Mesenchymal stem cell (in vitro differentiated cells and primary cell): ENCODE results near the gene PRSS53.
A peak's percentile ranks its signal among the peaks of the same experiment; 100 is the strongest.

Experiments used
- DNase-seq: peaks from one replicate; pipeline ENCODE4 v3.0.0-alpha.2; 2013
- H2AFZ ChIP-seq: one replicate; pipeline ENCODE4 v1.6.1; 2013; ENCODE audit warnings: low read depth, mild to moderate bottlenecking, control low read depth, inconsistent platforms, low read length, moderate library complexity
- H2AK5ac ChIP-seq: 2 replicates; pipeline ENCODE4 v1.6.1; 2013; ENCODE audit warnings: low read length, moderate library complexity, mild to moderate bottlenecking, inconsistent platforms; ENCODE audit not compliant: severe bottlenecking
- H2BK120ac ChIP-seq: one replicate; pipeline ENCODE4 v1.6.1; 2013; ENCODE audit warnings: low read depth, mild to moderate bottlenecking, inconsistent platforms, low read length, moderate library complexity
- H2BK12ac ChIP-seq, 2 experiments: one replicate each; pipeline ENCODE4 v1.6.1; 2013; ENCODE audit warnings: inconsistent platforms in 2 of 2, low read length in 2 of 2, mild to moderate bottlenecking in 2 of 2, moderate library complexity in 2 of 2, control low read depth in 1 of 2
- H2BK15ac ChIP-seq: one replicate; pipeline ENCODE4 v1.6.1; 2013; ENCODE audit warnings: mild to moderate bottlenecking, low read depth, inconsistent platforms; ENCODE audit not compliant: poor library complexity, severe bottlenecking
- H2BK5ac ChIP-seq: 2 replicates; pipeline ENCODE4 v1.6.1; 2013; ENCODE audit warnings: low read depth, mild to moderate bottlenecking, low read length, control low read depth, inconsistent platforms; ENCODE audit not compliant: poor library complexity, severe bottlenecking
- H3K14ac ChIP-seq, 2 experiments: one replicate each; pipeline ENCODE4 v1.6.1; 2013; ENCODE audit warnings: inconsistent platforms in 2 of 2, low read length in 2 of 2, control low read depth in 1 of 2, mild to moderate bottlenecking in 1 of 2, moderate library complexity in 1 of 2
- H3K18ac ChIP-seq, 2 experiments: one replicate each; pipeline ENCODE4 v1.6.1; 2013; ENCODE audit warnings: inconsistent platforms in 2 of 2, low read length in 2 of 2, control low read depth in 1 of 2, low read depth in 1 of 2, mild to moderate bottlenecking in 1 of 2
- H3K23ac ChIP-seq, 2 experiments: one replicate each; pipeline ENCODE4 v1.6.1; 2013; ENCODE audit warnings: inconsistent platforms in 2 of 2, low read length in 2 of 2, mild to moderate bottlenecking in 2 of 2, moderate library complexity in 2 of 2, control low read depth in 1 of 2
- H3K27ac ChIP-seq: 2 replicates; pipeline ENCODE4 v1.5.1; 2013; ENCODE audit warnings: mild to moderate bottlenecking, moderate library complexity, low read length, control low read depth, inconsistent platforms; ENCODE audit not compliant: poor library complexity, severe bottlenecking
- H3K27me3 ChIP-seq, 2 experiments: 2 replicates each; pipeline versions ENCODE4 v1.6.1 to v1.7.0; 2013; ENCODE audit warnings: low read length in 2 of 2, mild to moderate bottlenecking in 2 of 2, moderate library complexity in 2 of 2, control low read depth in 1 of 2, inconsistent platforms in 1 of 2; ENCODE audit not compliant: control insufficient read depth in 1 of 2, insufficient read depth in 1 of 2
- H3K36me3 ChIP-seq, 2 experiments: 2 replicates each; pipeline versions ENCODE4 v1.6.1 to v1.7.0; 2013; ENCODE audit warnings: low read length in 2 of 2, control low read depth in 1 of 2, inconsistent platforms in 1 of 2, low read depth in 1 of 2, mild to moderate bottlenecking in 1 of 2; ENCODE audit not compliant: insufficient read depth in 2 of 2, control insufficient read depth in 1 of 2
- H3K4ac ChIP-seq, 2 experiments: one replicate each; pipeline ENCODE4 v1.6.1; 2013; ENCODE audit warnings: inconsistent platforms in 2 of 2, low read length in 2 of 2, mild to moderate bottlenecking in 2 of 2, moderate library complexity in 2 of 2, control low read depth in 1 of 2, low read depth in 1 of 2
- H3K4me1 ChIP-seq: 2 replicates; pipeline ENCODE4 v1.6.1; 2013; ENCODE audit warnings: low read depth, low read length, control low read depth; ENCODE audit not compliant: control insufficient read depth, insufficient read depth
- H3K4me2 ChIP-seq: 2 replicates; pipeline ENCODE4 v1.6.1; 2013; ENCODE audit warnings: low read length, mild to moderate bottlenecking, inconsistent platforms; ENCODE audit not compliant: poor library complexity, severe bottlenecking
- H3K4me3 ChIP-seq, 2 experiments: 2 replicates each; pipeline versions ENCODE4 v1.5.1 to v1.7.0; 2013; ENCODE audit warnings: low read length in 2 of 2, mild to moderate bottlenecking in 2 of 2, control low read depth in 1 of 2, low read depth in 1 of 2; ENCODE audit not compliant: insufficient read depth in 1 of 2
- H3K79me1 ChIP-seq: replicated peaks from 2 replicates; pipeline ENCODE4 v1.6.1; 2013; ENCODE audit warnings: mild to moderate bottlenecking, control low read depth, low read length, inconsistent platforms; ENCODE audit not compliant: poor library complexity, severe bottlenecking
- H3K9ac ChIP-seq: 2 replicates; pipeline ENCODE4 v1.7.0; 2013; ENCODE audit warnings: mild to moderate bottlenecking, low read length, moderate library complexity
- H3K9me3 ChIP-seq: 2 replicates; pipeline ENCODE4 v1.7.0; 2013; ENCODE audit warnings: mild to moderate bottlenecking, low read length; ENCODE audit not compliant: control insufficient read depth
- H4K8ac ChIP-seq: one replicate; pipeline ENCODE4 v1.6.1; 2013; ENCODE audit warnings: inconsistent platforms, mild to moderate bottlenecking, low read length, moderate library complexity
- H4K91ac ChIP-seq: one replicate; pipeline ENCODE4 v1.6.1; 2013; ENCODE audit warnings: mild to moderate bottlenecking, low read length, inconsistent platforms
- WGBS: methylation state at CpG from one replicate; pipeline ENCODE4 v1.1.7; 2013; ENCODE audit warnings: mixed read lengths; 5-methylcytosine and 5-hydroxymethylcytosine counted together

The PRSS53 gene

DNA sequence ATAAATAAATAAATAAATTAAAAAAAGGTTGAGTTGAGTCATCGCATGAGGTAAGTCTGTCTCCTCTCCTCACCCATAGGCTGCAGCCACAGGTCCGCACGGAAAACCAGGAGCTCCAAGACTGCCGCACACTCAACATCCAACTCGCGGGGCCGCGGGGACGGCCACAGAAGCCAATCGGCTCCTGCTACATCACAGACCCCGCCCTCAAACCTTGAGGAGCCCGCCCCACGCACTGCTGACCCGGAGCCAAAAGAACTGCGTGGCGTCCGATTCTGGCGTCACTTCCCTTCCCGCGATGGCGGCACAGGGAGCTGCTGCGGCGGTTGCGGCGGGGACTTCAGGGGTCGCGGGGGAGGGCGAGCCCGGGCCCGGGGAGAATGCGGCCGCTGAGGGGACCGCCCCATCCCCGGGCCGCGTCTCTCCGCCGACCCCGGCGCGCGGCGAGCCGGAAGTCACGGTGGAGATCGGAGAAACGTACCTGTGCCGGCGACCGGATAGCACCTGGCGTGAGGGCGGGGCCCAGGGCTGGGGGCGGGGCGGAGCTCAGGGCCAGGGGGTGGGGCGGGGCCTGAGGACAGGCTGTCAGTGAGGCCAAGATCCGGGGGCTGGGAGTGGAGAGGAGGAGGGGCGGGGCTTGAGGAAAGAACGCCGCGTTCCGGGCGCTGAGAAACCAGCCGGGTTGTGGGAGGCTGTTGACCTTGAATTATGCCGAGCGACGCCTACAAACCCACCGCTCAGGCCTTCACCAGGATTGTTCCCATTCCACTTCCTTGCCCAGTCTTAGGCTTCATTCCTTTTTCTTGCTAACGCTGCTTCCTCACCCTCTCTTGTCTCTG, 28.9 kb upstream of the PRSS53 start, which contains the start of gene KAT8:
TSS of gene KAT8 (plus strand) at position 281 of the 839 bp plus-strand sequence. CDS start at position 299, 18 bp downstream.
- H3K9me3 ChIP-seq, result no peaks in the 10 kb centered on the region
- H2BK12ac ChIP-seq, result peak within 1 kb of the TSS in 1 of 2 experiments; percentile 6
- peaks cover 23% of the 10 kb centered on the region for H3K79me1 ChIP-seq
- peak within 1 kb of the TSS; percentile 92 for H3K27ac ChIP-seq
- H2BK15ac ChIP-seq, result no peak within 1 kb of the TSS
- H3K14ac ChIP-seq, result no peak within 1 kb of the TSS
- H3K27me3 ChIP-seq, result no peaks in the 10 kb centered on the region
- peak within 1 kb of the TSS; percentile 84 to 85 for H3K4me3 ChIP-seq
- H3K4me2 ChIP-seq, result peak within 1 kb of the TSS; percentile 72
- peak; percentile 99 for DNase-seq
- peak within 1 kb of the TSS; percentile 79 for H4K8ac ChIP-seq
- peaks cover 15% of the 10 kb centered on the region for H3K4me1 ChIP-seq
- peaks cover 25 to 44% of the 10 kb centered on the region in 2 experiments for H3K36me3 ChIP-seq
- H3K23ac ChIP-seq, result peak within 1 kb of the TSS in 1 of 2 experiments; percentile 57
- under 1% methylated on average over 41 of the region's 68 CpGs for WGBS
- peak within 1 kb of the TSS; percentile 90 for H2BK5ac ChIP-seq
- H2BK120ac ChIP-seq, result peak within 1 kb of the TSS; percentile 45
- H3K18ac ChIP-seq, result peak within 1 kb of the TSS; percentile 69 to 88
- H2AFZ ChIP-seq, result peak within 1 kb of the TSS; percentile 58
- H2AK5ac ChIP-seq, result no peak within 1 kb of the TSS
- H3K4ac ChIP-seq, result peak within 1 kb of the TSS in 1 of 2 experiments; percentile 94
- H3K9ac ChIP-seq, result peak within 1 kb of the TSS; percentile 93
- peak within 1 kb of the TSS; percentile 45 for H4K91ac ChIP-seq

DNA sequence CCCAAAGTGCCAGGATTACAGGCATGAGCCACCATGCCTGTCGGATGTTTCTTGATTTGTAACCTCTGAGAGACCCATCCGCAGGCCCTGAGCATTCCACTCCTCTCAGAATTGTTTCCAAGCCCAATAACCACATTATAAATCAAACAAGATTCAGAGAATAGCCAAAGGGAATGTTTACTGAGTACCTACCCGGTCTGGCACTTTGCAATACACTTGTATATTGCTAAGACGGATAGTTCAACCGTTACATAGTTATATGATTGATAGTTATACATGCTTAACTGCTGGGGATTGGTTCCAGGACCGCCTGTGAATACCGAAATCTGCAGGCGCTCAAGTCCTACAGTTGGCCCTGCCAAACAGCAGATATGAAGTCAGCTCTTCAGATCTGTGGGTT, 25.7 kb upstream of the PRSS53 start:
- no peak overlapping the region for H2AK5ac ChIP-seq
- H3K9ac ChIP-seq, result peak overlapping the region; percentile 38
- H3K4ac ChIP-seq, result no peak overlapping the region
- no peak for DNase-seq
- peak overlapping the region; percentile 14 for H3K27ac ChIP-seq
- no peak overlapping the region for H3K4me2 ChIP-seq
- no peak overlapping the region for H2BK120ac ChIP-seq
- H4K91ac ChIP-seq, result no peak overlapping the region
- no peak overlapping the region for H3K14ac ChIP-seq
- H4K8ac ChIP-seq, result no peak overlapping the region
- peaks cover 40% of the 10 kb centered on the region for H3K79me1 ChIP-seq
- no peak overlapping the region for H2BK15ac ChIP-seq
- H3K9me3 ChIP-seq, result no peaks in the 10 kb centered on the region
- H3K4me1 ChIP-seq, result peaks cover 26% of the 10 kb centered on the region
- no peak overlapping the region for H3K18ac ChIP-seq
- WGBS, result 93% methylated on average over 8 of the region's 8 CpGs
- H3K4me3 ChIP-seq, result no peak overlapping the region
- H2BK12ac ChIP-seq, result no peak overlapping the region
- H2BK5ac ChIP-seq, result no peak overlapping the region
- no peaks in the 10 kb centered on the region for H3K27me3 ChIP-seq
- H3K23ac ChIP-seq, result no peak overlapping the region
- H3K36me3 ChIP-seq, result peaks cover 41 to 45% of the 10 kb centered on the region in 2 experiments
- no peak overlapping the region for H2AFZ ChIP-seq

DNA sequence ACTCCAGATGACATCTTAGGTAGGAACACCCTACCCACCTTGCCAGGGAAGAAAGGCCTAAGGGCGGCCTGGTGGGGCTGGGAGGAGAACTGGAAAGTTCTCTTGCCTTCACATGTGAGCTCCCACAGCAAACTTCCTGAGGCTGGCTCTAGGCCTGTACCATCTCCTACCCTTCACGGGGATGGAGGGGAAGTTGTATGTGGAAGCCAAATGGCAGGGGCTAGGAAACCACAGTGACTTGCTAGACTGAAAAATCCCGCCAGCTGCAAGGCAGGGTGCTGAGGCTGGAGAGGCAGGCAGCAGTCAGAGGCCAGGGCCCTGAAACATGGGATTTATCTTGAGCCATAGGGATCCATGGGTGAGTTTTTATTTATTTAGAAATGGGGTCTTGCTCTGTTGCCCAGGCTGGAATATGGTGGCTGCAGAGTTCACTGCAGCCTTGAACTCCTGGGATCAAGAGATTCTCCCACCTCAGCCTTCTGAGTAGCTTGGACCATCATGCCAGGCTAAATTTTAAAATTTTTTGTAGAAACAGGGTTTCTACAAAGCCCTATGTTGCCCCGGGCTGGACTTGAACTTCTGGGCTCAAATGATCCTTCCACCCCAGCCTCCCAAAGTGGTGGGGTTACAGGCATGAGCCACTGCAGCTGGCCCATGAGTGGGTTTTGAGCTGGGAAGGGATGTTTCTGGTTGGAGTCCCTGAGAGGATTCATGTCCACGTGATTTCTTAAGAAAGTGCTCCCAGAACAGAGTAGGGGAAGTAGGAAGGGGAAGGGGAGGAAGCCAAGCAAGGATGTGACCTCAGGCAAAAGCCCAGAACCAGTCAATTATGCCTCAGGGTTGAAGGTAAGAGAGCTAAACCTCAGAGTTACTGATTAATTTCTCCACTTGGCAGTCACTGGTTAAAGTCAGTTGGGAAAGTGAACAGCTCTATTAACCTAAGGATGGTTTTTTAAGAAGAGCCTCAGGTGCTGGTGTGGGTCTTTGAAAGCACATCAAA, 24.7 kb upstream of the PRSS53 start:
- Histone ChIP-seq H3K27me3 (no peaks in the 10 kb centered on the region), H2BK5ac (no peak overlapping the region), H3K4me3 (no peak overlapping the region), H2AK5ac (peak overlapping the region; percentile 23), H3K27ac (peak overlapping the region; percentile 90), H3K4me1 (peaks cover 30% of the 10 kb centered on the region), H3K4me2 (peak overlapping the region; percentile 31), H3K79me1 (peaks cover 42% of the 10 kb centered on the region), H3K36me3 (peaks cover 40 to 43% of the 10 kb centered on the region in 2 experiments), H3K18ac (no peak overlapping the region), H3K9me3 (no peaks in the 10 kb centered on the region), H2BK120ac (no peak overlapping the region), H3K4ac (no peak overlapping the region), H2BK12ac (no peak overlapping the region), H2AFZ (no peak overlapping the region), H3K23ac (no peak overlapping the region), H3K9ac (peak overlapping the region; percentile 34), H2BK15ac (no peak overlapping the region), H4K8ac (no peak overlapping the region), H3K14ac (no peak overlapping the region), H4K91ac (no peak overlapping the region)
- WGBS, result 94% methylated on average over 4 of the region's 5 CpGs
- no peak for DNase-seq
